Liver (tissue), 9 donors: ENCODE data around the gene PLXNA3. TPM values are rescaled to one million over a fixed set of nuclear protein-coding genes. Genes with fewer than 3 reads are reported as not detected.

Source experiments
- DNase-seq: peaks from one replicate; pipeline ENCODE4 v3.0.0-alpha.2; 2017; ENCODE audit warnings: low spot score
- H3K27ac ChIP-seq, 2 donors: one replicate each; pipeline ENCODE4 v1.7.0; 2013; ENCODE audit warnings: inconsistent platforms in 2 of 2, low read length in 2 of 2, control low read depth in 1 of 2, low read depth in 1 of 2, mild to moderate bottlenecking in 1 of 2
- H3K27me3 ChIP-seq, 4 donors: one replicate each; pipeline versions ENCODE4 v1.6.1 to v1.7.0; 2013; ENCODE audit warnings: low read length in 3 of 4, inconsistent platforms in 1 of 4, mild to moderate bottlenecking in 1 of 4, moderate library complexity in 1 of 4; ENCODE audit not compliant: control insufficient read depth in 4 of 4, insufficient read depth in 4 of 4
- H3K36me3 ChIP-seq, 4 donors: one replicate each; pipeline versions ENCODE4 v1.6.1 to v1.7.0; 2013; ENCODE audit warnings: low read length in 3 of 4, mild to moderate bottlenecking in 3 of 4, low read depth in 1 of 4, moderate library complexity in 1 of 4; ENCODE audit not compliant: control insufficient read depth in 4 of 4, insufficient read depth in 3 of 4
- H3K4me1 ChIP-seq, 4 donors: one replicate each; pipeline versions ENCODE4 v1.6.1 to v1.7.0; 2013; ENCODE audit warnings: low read length in 3 of 4, mild to moderate bottlenecking in 3 of 4, moderate library complexity in 1 of 4; ENCODE audit not compliant: control insufficient read depth in 4 of 4, insufficient read depth in 4 of 4
- H3K4me3 ChIP-seq, 3 donors: one replicate each; pipeline versions ENCODE4 v1.6.1 to v1.7.0; 2013; ENCODE audit warnings: low read length in 3 of 3, control low read depth in 1 of 3, low read depth in 1 of 3, mild to moderate bottlenecking in 1 of 3
- H3K9ac ChIP-seq, 2 donors: one replicate each; pipeline ENCODE4 v1.7.0; 2013; ENCODE audit warnings: low read length in 2 of 2, mild to moderate bottlenecking in 2 of 2, moderate library complexity in 2 of 2, control low read depth in 1 of 2, low read depth in 1 of 2
- H3K9me3 ChIP-seq, 4 donors: one replicate each; pipeline versions ENCODE4 v1.6.1 to v1.7.0; 2013; ENCODE audit warnings: low read length in 3 of 4; ENCODE audit not compliant: control insufficient read depth in 4 of 4
- FOXA1 ChIP-seq: IDR thresholded peaks from 2 replicates; pipeline ENCODE4 v1.6.1; 2016; ENCODE audit warnings: antibody characterized with exemption
- FOXA2 ChIP-seq: IDR thresholded peaks from 2 replicates; pipeline ENCODE4 v1.6.1; 2016; ENCODE audit warnings: antibody characterized with exemption
- HNF4A ChIP-seq, 2 donors: conservative IDR thresholded peaks; 2 replicates each; pipeline ENCODE4 v1.6.1; 2016; ENCODE audit warnings: antibody characterized with exemption in 2 of 2, mild to moderate bottlenecking in 2 of 2
- HNF4G ChIP-seq: IDR thresholded peaks from 2 replicates; pipeline ENCODE4 v1.6.1; 2016; ENCODE audit warnings: antibody characterized with exemption
- JUND ChIP-seq, 2 donors: IDR thresholded peaks; 2 replicates each; pipeline ENCODE4 v1.6.1; 2016; ENCODE audit warnings: antibody characterized with exemption in 2 of 2
- NR2F2 ChIP-seq: IDR thresholded peaks from 2 replicates; pipeline ENCODE4 v1.6.1; 2016; ENCODE audit warnings: antibody characterized with exemption
- RAD21 ChIP-seq, 2 donors: IDR thresholded peaks; 2 replicates each; pipeline ENCODE4 v1.6.1; 2016; ENCODE audit warnings: antibody characterized with exemption in 2 of 2, mild to moderate bottlenecking in 2 of 2
- RXRA ChIP-seq, 2 donors: IDR thresholded peaks; 2 replicates each; pipeline ENCODE4 v1.6.1; 2017 to 2018; ENCODE audit warnings: antibody characterized with exemption in 2 of 2, mild to moderate bottlenecking in 1 of 2
- SP1 ChIP-seq: IDR thresholded peaks from 2 replicates; pipeline ENCODE4 v1.6.1; 2018; ENCODE audit warnings: antibody characterized with exemption, mild to moderate bottlenecking
- TAF1 ChIP-seq: conservative IDR thresholded peaks from 2 replicates; pipeline ENCODE4 v1.6.1; 2016; ENCODE audit warnings: antibody characterized with exemption, mild to moderate bottlenecking
- YY1 ChIP-seq: IDR thresholded peaks from 2 replicates; pipeline ENCODE4 v1.6.1; 2016; ENCODE audit warnings: antibody characterized with exemption, mild to moderate bottlenecking
- ZBTB33 ChIP-seq: IDR thresholded peaks from 2 replicates; pipeline ENCODE4 v1.6.1; 2016; ENCODE audit warnings: antibody characterized with exemption
- WGBS: extraction: QIAGEN DNeasy Blood & Tissue Kit; methylation state at CpG from one replicate; pipeline ENCODE4 v1.1.7; 2013; 5-methylcytosine and 5-hydroxymethylcytosine counted together
- polyA plus RNA-seq, 2 donors: library from polyadenylated mRNA; stranded (reverse) in 1 of 2; unstranded in 1 of 2; fragments of 200-250 nt in 1 of 2; fragments of >200 nt in 1 of 2; fragmentation: Nextera tagmentation in 1 of 2; extraction: Ambion mirVana in 1 of 2; gene quantifications; one replicate each; pipeline versions ENCODE4 v1.2.1 to v1.2.3, GENCODE V29; 2013 to 2015
- total RNA-seq, 2 donors: library from RNA; depleted of rRNA; stranded (reverse); fragments of >200 nt; gene quantifications; one replicate each; pipeline ENCODE4 v1.2.3, GENCODE V29; 2014
- TF ChIP-seq, protein P1 (sequence below): IDR thresholded peaks from 2 replicates; pipeline ENCODE4 v1.6.1; 2016; ENCODE audit warnings: antibody characterized with exemption
- TF ChIP-seq, protein P2 (sequence below): IDR thresholded peaks from 2 replicates; pipeline ENCODE4 v1.6.1; 2016; ENCODE audit warnings: antibody characterized with exemption
- TF ChIP-seq, protein P3 (sequence below): fragments of 150-350 bp; IDR thresholded peaks from 2 replicates; pipeline ENCODE4 v1.5.1; 2017; ENCODE audit warnings: improper control_type of control experiment, low read depth, low read length; ENCODE audit not compliant: missing input control
- TF ChIP-seq, protein P4 (sequence below): IDR thresholded peaks from 2 replicates; pipeline ENCODE4 v1.6.1; 2016; ENCODE audit warnings: antibody characterized with exemption, mild to moderate bottlenecking
- donor health status: healthy.
- donor health status: healthy.
- donor health status: healthy.
- donor health status: healthy.
- donor health status: healthy.

The PLXNA3 gene
- total and polyA plus RNA-seq, 4 donors, result 1.1 to 1.7 (median 1.5) TPM

GRCh38 chrX:154428176-154429171 is 29.6 kb upstream of the PLXNA3 start, which contains the start of gene ATP6AP1:
Gene ATP6AP1 (plus strand): TSS chrX:154428677. CDS start chrX:154428693, 16 bp downstream.
- Histone ChIP-seq H3K27ac (peak within 1 kb of the TSS; percentile 63 to 66), H3K9me3 (no peaks in the 10 kb centered on the region), H3K4me3 (peak within 1 kb of the TSS; percentile 46 to 86 (median 76)), H3K27me3 (no peaks in the 10 kb centered on the region), H3K9ac (peak within 1 kb of the TSS; percentile 8 to 22), H3K4me1 (peaks cover 4 to 18% (median 5%) of the 10 kb centered on the region in 4 donors), H3K36me3 (peaks cover 0 to 5% (median 4%) of the 10 kb centered on the region in 4 donors)
- TF ChIP-seq HNF4A (conservative IDR thresholded peaks at IDR 0.05), result no peak
- TF ChIP-seq YY1, result peak; percentile 92
- TF ChIP-seq, protein P1, sequence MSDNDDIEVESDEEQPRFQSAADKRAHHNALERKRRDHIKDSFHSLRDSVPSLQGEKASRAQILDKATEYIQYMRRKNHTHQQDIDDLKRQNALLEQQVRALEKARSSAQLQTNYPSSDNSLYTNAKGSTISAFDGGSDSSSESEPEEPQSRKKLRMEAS, result no peak
- TF ChIP-seq SP1, result peak; percentile 84
- TF ChIP-seq ZBTB33, result no peak
- TF ChIP-seq, protein P2, sequence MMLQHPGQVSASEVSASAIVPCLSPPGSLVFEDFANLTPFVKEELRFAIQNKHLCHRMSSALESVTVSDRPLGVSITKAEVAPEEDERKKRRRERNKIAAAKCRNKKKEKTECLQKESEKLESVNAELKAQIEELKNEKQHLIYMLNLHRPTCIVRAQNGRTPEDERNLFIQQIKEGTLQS, result no peak
- TF ChIP-seq, protein P3, sequence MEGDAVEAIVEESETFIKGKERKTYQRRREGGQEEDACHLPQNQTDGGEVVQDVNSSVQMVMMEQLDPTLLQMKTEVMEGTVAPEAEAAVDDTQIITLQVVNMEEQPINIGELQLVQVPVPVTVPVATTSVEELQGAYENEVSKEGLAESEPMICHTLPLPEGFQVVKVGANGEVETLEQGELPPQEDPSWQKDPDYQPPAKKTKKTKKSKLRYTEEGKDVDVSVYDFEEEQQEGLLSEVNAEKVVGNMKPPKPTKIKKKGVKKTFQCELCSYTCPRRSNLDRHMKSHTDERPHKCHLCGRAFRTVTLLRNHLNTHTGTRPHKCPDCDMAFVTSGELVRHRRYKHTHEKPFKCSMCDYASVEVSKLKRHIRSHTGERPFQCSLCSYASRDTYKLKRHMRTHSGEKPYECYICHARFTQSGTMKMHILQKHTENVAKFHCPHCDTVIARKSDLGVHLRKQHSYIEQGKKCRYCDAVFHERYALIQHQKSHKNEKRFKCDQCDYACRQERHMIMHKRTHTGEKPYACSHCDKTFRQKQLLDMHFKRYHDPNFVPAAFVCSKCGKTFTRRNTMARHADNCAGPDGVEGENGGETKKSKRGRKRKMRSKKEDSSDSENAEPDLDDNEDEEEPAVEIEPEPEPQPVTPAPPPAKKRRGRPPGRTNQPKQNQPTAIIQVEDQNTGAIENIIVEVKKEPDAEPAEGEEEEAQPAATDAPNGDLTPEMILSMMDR, result no peak
- no peak for TF ChIP-seq TAF1
- no peak for TF ChIP-seq HNF4G
- TF ChIP-seq NR2F2, result no peak
- TF ChIP-seq FOXA1, result no peak
- no peak for TF ChIP-seq FOXA2
- peak; percentile 86 for DNase-seq
- 9% methylated on average over 87 of the region's 87 CpGs for WGBS

DNA sequence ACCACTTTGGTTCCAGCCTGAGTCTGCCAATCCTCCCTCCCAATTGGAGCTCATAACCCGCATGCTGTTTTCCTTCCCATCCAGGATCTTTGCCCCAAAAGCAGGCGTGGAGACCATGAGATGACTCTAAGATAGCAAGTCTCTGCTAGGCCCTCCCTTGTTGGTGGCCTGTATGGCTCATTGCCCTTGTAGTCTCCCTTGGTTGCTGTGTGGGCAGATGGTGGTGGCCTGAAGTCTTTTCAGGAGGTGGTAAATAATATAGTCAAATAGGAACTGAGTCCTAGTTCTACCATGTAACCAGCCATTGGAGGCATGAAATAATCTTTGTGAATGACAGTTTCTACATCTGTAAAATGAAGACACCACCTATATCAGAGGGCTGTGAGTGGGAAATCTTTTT is 28.4 kb upstream of the PLXNA3 start:
- no peak overlapping the region for H3K27ac ChIP-seq
- no peak overlapping the region for H3K9ac ChIP-seq
- TF ChIP-seq TAF1, result no peak
- TF ChIP-seq, protein P3, result no peak
- no peak for TF ChIP-seq FOXA1
- TF ChIP-seq FOXA2, result no peak
- no peak for TF ChIP-seq RAD21 (IDR thresholded peaks at IDR 0.05)
- TF ChIP-seq, protein P2, result no peak
- TF ChIP-seq, protein P4, sequence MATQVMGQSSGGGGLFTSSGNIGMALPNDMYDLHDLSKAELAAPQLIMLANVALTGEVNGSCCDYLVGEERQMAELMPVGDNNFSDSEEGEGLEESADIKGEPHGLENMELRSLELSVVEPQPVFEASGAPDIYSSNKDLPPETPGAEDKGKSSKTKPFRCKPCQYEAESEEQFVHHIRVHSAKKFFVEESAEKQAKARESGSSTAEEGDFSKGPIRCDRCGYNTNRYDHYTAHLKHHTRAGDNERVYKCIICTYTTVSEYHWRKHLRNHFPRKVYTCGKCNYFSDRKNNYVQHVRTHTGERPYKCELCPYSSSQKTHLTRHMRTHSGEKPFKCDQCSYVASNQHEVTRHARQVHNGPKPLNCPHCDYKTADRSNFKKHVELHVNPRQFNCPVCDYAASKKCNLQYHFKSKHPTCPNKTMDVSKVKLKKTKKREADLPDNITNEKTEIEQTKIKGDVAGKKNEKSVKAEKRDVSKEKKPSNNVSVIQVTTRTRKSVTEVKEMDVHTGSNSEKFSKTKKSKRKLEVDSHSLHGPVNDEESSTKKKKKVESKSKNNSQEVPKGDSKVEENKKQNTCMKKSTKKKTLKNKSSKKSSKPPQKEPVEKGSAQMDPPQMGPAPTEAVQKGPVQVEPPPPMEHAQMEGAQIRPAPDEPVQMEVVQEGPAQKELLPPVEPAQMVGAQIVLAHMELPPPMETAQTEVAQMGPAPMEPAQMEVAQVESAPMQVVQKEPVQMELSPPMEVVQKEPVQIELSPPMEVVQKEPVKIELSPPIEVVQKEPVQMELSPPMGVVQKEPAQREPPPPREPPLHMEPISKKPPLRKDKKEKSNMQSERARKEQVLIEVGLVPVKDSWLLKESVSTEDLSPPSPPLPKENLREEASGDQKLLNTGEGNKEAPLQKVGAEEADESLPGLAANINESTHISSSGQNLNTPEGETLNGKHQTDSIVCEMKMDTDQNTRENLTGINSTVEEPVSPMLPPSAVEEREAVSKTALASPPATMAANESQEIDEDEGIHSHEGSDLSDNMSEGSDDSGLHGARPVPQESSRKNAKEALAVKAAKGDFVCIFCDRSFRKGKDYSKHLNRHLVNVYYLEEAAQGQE, result no peak
- no peak for TF ChIP-seq HNF4G
- TF ChIP-seq JUND (IDR thresholded peaks at IDR 0.05), result no peak
- no peak for TF ChIP-seq NR2F2
- TF ChIP-seq RXRA (IDR thresholded peaks at IDR 0.05), result no peak
- TF ChIP-seq YY1, result no peak
- TF ChIP-seq ZBTB33, result no peak

More for the DNA sequence above, 28.4 kb upstream of the PLXNA3 start:
- Histone ChIP-seq H3K9me3 (no peaks in the 10 kb centered on the region), H3K4me3 (no peak overlapping the region), H3K27me3 (no peaks in the 10 kb centered on the region), H3K36me3 (peaks cover 3 to 8% (median 5%) of the 10 kb centered on the region in 4 donors), H3K4me1 (peaks cover 4 to 18% (median 5%) of the 10 kb centered on the region in 4 donors)
- 91% methylated on average over 2 of the region's 2 CpGs for whole genome bisulfite sequencing
- no peak for DNase-seq
